OCI-LY1 (cell line): ENCODE measurements around the gene CALR3.

Experiments used
- H2AFZ ChIP-seq: fragments of 200-600 bp; sonication (generic), shearing (Covaris generic); 2 replicates; pipeline ENCODE4 v1.6.0; 2014; ENCODE audit warnings: antibody characterized with exemption, mild to moderate bottlenecking, low read length
- H3F3A ChIP-seq: fragments of 200-600 bp; sonication (generic), shearing (Covaris generic); 2 replicates; pipeline ENCODE4 v1.6.0; 2014; ENCODE audit warnings: mild to moderate bottlenecking, antibody characterized with exemption, low read length, moderate library complexity; ENCODE audit not compliant: insufficient read depth
- H3K27ac ChIP-seq: fragments of 200-600 bp; sonication (generic); 2 replicates; pipeline ENCODE4 v1.5.1; 2014; ENCODE audit warnings: low read length, mixed run types, mild to moderate bottlenecking, low read depth; ENCODE audit not compliant: poor library complexity, severe bottlenecking
- H3K27me3 ChIP-seq: fragments of 200-600 bp; sonication (generic); 2 replicates; pipeline ENCODE4 v1.6.0; 2014; ENCODE audit warnings: antibody characterized with exemption, mild to moderate bottlenecking, low read length, moderate library complexity; ENCODE audit not compliant: insufficient read depth
- H3K36me3 ChIP-seq: fragments of 200-600 bp; sonication (generic); 2 replicates; pipeline ENCODE4 v1.6.1; 2014; ENCODE audit warnings: mild to moderate bottlenecking, antibody characterized with exemption, low read length, moderate library complexity, mixed read lengths; ENCODE audit not compliant: insufficient read depth
- H3K4me1 ChIP-seq: fragments of 200-600 bp; sonication (generic); 2 replicates; pipeline ENCODE4 v1.5.1; 2014; ENCODE audit warnings: mild to moderate bottlenecking, low read length, moderate library complexity; ENCODE audit not compliant: insufficient read depth, severe bottlenecking
- H3K4me2 ChIP-seq: fragments of 200-600 bp; sonication (generic), shearing (Covaris generic); 2 replicates; pipeline ENCODE4 v1.6.1; 2014; ENCODE audit warnings: low read length
- H3K4me3 ChIP-seq: fragments of 200-600 bp; sonication (generic); 2 replicates; pipeline ENCODE4 v1.5.1; 2014; ENCODE audit warnings: low read length, low read depth, mild to moderate bottlenecking, mixed read lengths; ENCODE audit not compliant: poor library complexity, severe bottlenecking
- H3K79me2 ChIP-seq: fragments of 200-600 bp; shearing (Covaris generic); 2 replicates; pipeline ENCODE4 v1.6.1; 2016; ENCODE audit warnings: mixed run types, low read length, mixed read lengths; ENCODE audit not compliant: insufficient read depth
- H3K9ac ChIP-seq: fragments of 200-600 bp; sonication (generic), shearing (Covaris generic); 2 replicates; pipeline ENCODE4 v1.6.1; 2014; ENCODE audit warnings: mild to moderate bottlenecking, low read length, mixed read lengths
- H3K9me2 ChIP-seq: fragments of 200-600 bp; sonication (generic), shearing (Covaris generic); 2 replicates; pipeline ENCODE4 v1.6.1; 2014; ENCODE audit warnings: low read depth, mild to moderate bottlenecking, low read length, mixed read lengths
- H3K9me3 ChIP-seq: fragments of 200-600 bp; shearing (Covaris generic); 2 replicates; pipeline ENCODE4 v1.6.1; 2014; ENCODE audit warnings: low read length, mixed read lengths
- H4K20me1 ChIP-seq: fragments of 200-600 bp; sonication (generic), shearing (Covaris generic); 2 replicates; pipeline ENCODE4 v1.6.0; 2016; ENCODE audit warnings: mild to moderate bottlenecking, low read length; ENCODE audit not compliant: insufficient read depth
- CTCF ChIP-seq: fragments of 200-600 bp; sonication (generic), shearing (Covaris generic); IDR thresholded peaks from 2 replicates; pipeline ENCODE4 v1.5.1; 2017; ENCODE audit warnings: mild to moderate bottlenecking, antibody characterized with exemption, low read length, moderate library complexity, mixed read lengths
- EZH2 ChIP-seq: fragments of 200-600 bp; sonication (generic), shearing (Covaris generic); IDR thresholded peaks from 2 replicates; pipeline ENCODE4 v1.8.0; 2017; ENCODE audit warnings: borderline replicate concordance, mixed run types, mild to moderate bottlenecking, antibody characterized with exemption, low read length, moderate library complexity, mixed read lengths

CALR3 gene

GRCh38 chr19:16535381-16535780 lies 39.4 kb upstream of the CALR3 start:
- Histone ChIP-seq H3K4me2 (no peak overlapping the region), H3K36me3 (peaks cover 97% of the 10 kb centered on the region), H3K79me2 (peaks cover 37% of the 10 kb centered on the region), H3K9ac (no peak overlapping the region), H3K4me3 (no peak overlapping the region), H2AFZ (no peak overlapping the region), H3K27me3 (no peaks in the 10 kb centered on the region), H3K4me1 (peaks cover 2% of the 10 kb centered on the region), H3K9me2 (no peaks in the 10 kb centered on the region), H3K27ac (no peak overlapping the region), H3K9me3 (no peaks in the 10 kb centered on the region), H4K20me1 (no peaks in the 10 kb centered on the region), H3F3A (no peaks in the 10 kb centered on the region)
- TF ChIP-seq EZH2 (no peak), CTCF (no peak)

- Histone ChIP-seq H3K9ac (no peak overlapping the region), H3K79me2 (peaks cover 11% of the 10 kb centered on the region; the same call in 1 of the 2 replicates), H3F3A (no peaks in the 10 kb centered on the region), H3K9me3 (no peaks in the 10 kb centered on the region), H3K27me3 (no peaks in the 10 kb centered on the region), H3K36me3 (peaks cover 96% of the 10 kb centered on the region), H4K20me1 (no peaks in the 10 kb centered on the region), H2AFZ (no peak overlapping the region), H3K4me2 (no peak overlapping the region), H3K9me2 (no peaks in the 10 kb centered on the region), H3K4me3 (no peak overlapping the region), H3K4me1 (no peaks in the 10 kb centered on the region), H3K27ac (no peak overlapping the region)
- TF ChIP-seq CTCF: no peak
- no peak for TF ChIP-seq EZH2
These were observed 36.7 kb upstream of the CALR3 start for GRCh38 chr19:16532440-16533234.

- Histone ChIP-seq H3K4me2 (no peak overlapping the region), H3K9me2 (no peaks in the 10 kb centered on the region), H2AFZ (no peak overlapping the region), H3K27me3 (no peaks in the 10 kb centered on the region), H3F3A (no peaks in the 10 kb centered on the region), H3K9ac (no peak overlapping the region), H4K20me1 (no peaks in the 10 kb centered on the region), H3K9me3 (no peaks in the 10 kb centered on the region), H3K4me3 (no peak overlapping the region), H3K27ac (no peak overlapping the region), H3K79me2 (0 out of 2 replicates have a peak, but pooled peaks cover 2% of the 10 kb centered on the region), H3K36me3 (peaks cover 99% of the 10 kb centered on the region), H3K4me1 (no peaks in the 10 kb centered on the region)
- TF ChIP-seq EZH2 (no peak), CTCF (no peak)
These were observed 35.4 kb upstream of the CALR3 start for GRCh38 chr19:16531380-16531669.
